Measurements from ENCODE around the gene TOP1. TPM values are rescaled to one million over a fixed set of nuclear protein-coding genes. Genes with fewer than 3 reads are reported as not detected.

The TOP1 gene
- total RNA-seq, 1 experiment from 2014 or later = 144 TPM

DNA sequence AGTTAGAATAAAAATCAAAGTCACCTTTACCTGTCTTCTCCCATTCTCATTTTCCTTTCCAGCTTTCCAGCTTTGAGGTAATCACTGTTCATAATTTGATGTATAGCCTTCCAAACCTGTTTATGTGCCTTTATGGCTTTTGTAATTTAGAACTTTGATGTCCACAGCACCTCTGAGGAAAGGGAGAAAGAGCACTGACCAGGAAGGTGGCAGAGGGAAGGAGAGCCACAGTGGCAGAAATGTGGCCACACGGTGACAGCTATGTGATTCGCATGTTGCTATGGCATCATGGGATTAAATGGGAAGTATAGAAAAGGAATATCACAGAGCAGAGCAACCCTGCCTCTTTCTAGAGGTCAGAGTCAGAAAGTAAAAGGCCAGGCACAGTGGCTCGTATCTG, 57.0 kb downstream of the TOP1 start:
- H3K9me3 Mint-ChIP-seq (ENCODE audit: unreplicated experiment) = no peaks in the 10 kb centered on the region
- Histone ChIP-seq H3K4me1 (no peaks in the 10 kb centered on the region), H3K36me3 (ENCODE audit: control insufficient read depth, insufficient read depth, low read length) (peaks cover 11% of the 10 kb centered on the region), H3K9me3 (no peaks in the 10 kb centered on the region), H3K27me3 (replicated peaks; ENCODE audit: control insufficient read depth, insufficient read depth, low read length) (no peaks in the 10 kb centered on the region), H3K4me3 (ENCODE audit: low read depth, low read length) (no peak overlapping the region)
- H3K27me3 Mint-ChIP-seq (ENCODE audit: insufficient read depth, unreplicated experiment) = no peaks in the 10 kb centered on the region
- DNase-seq = no peak
- ChIA-PET POLR2A (no interaction called here), CTCF (interaction anchor here (0.6 to 3.8 kb wide), 3 partner anchors 10 to 172 kb away, joined by 4 to 24 read pairs (median 8); no protein-coding TSS in a partner anchor)
- H3K27ac Mint-ChIP-seq (ENCODE audit: unreplicated experiment) = no peak overlapping the region
- TF ChIP-seq, protein P1, sequence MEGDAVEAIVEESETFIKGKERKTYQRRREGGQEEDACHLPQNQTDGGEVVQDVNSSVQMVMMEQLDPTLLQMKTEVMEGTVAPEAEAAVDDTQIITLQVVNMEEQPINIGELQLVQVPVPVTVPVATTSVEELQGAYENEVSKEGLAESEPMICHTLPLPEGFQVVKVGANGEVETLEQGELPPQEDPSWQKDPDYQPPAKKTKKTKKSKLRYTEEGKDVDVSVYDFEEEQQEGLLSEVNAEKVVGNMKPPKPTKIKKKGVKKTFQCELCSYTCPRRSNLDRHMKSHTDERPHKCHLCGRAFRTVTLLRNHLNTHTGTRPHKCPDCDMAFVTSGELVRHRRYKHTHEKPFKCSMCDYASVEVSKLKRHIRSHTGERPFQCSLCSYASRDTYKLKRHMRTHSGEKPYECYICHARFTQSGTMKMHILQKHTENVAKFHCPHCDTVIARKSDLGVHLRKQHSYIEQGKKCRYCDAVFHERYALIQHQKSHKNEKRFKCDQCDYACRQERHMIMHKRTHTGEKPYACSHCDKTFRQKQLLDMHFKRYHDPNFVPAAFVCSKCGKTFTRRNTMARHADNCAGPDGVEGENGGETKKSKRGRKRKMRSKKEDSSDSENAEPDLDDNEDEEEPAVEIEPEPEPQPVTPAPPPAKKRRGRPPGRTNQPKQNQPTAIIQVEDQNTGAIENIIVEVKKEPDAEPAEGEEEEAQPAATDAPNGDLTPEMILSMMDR (IDR thresholded peaks at IDR 0.05; ENCODE audit: insufficient read depth in 1 of 2, low read depth in 1 of 2, low read length in 1 of 2, severe bottlenecking in 1 of 2, unreplicated experiment in 1 of 2) = no peak
- H3K36me3 Mint-ChIP-seq (ENCODE audit: insufficient read depth, unreplicated experiment) = peaks cover 89% of the 10 kb centered on the region
- no peak overlapping the region for H3K4me3 Mint-ChIP-seq (ENCODE audit: unreplicated experiment)
- intact Hi-C loops (cut with micrococcal nuclease; ENCODE audit: unreplicated experiment) = no loop called here
- BruUV-seq (replicated peaks) = TSS peak; percentile 9
- H3K4me1 Mint-ChIP-seq (ENCODE audit: low read depth, unreplicated experiment) = peaks cover 7% of the 10 kb centered on the region

DNA sequence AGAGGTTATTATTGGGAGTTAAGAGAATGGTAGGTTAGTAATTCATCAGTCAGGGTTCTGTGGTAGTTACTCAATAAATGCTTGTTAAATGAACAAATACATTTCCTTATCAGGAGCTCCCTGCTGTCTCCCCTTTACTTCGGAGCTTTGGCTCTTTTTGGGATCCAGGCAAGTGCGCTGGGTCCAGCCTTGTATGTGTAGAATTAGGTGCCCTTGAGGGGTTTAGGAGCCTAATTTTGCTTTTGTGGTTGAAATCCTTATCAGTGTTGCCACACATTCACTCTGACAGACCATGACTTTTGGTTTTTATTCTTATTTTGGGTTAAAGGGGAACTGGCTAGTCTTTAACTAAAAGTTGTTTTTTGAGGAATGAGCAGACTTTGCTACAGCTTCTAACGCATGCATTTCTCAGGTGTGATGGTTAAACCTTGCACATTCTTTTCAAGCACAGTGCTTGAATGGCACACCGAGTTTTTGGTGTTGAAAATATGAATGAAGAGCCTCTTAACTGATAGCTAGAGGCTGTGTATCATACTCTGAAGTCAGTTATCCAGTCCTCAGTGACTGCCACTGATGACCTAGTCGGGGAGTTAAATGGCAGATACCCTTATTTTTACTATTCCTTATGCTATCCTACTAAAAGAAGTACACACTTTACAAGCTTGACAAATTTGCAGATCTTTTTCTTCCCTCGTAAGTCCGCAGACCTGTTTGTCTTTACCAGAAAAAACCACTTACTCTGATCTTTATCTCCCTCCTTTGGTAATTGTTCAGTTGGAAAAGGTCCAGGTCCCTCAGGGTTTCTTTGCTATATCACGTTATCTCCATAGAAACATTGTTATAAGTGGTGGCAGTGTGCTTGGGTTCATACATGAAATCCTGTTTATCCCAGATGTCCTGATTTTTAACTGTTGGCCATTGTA, 58.0 kb downstream of the TOP1 start:
- Histone ChIP-seq H3K4me1 (no peaks in the 10 kb centered on the region), H3K27me3 (replicated peaks; ENCODE audit: control insufficient read depth, insufficient read depth, low read length) (no peaks in the 10 kb centered on the region), H3K36me3 (ENCODE audit: control insufficient read depth, insufficient read depth, low read length) (peaks cover 9% of the 10 kb centered on the region), H3K9me3 (no peaks in the 10 kb centered on the region), H3K4me3 (ENCODE audit: low read depth, low read length) (no peak overlapping the region)
- peaks cover 88% of the 10 kb centered on the region for H3K36me3 Mint-ChIP-seq (ENCODE audit: insufficient read depth, unreplicated experiment)
- peaks cover 7% of the 10 kb centered on the region for H3K4me1 Mint-ChIP-seq (ENCODE audit: low read depth, unreplicated experiment)
- H3K27me3 Mint-ChIP-seq (ENCODE audit: insufficient read depth, unreplicated experiment) = no peaks in the 10 kb centered on the region
- intact Hi-C loops (cut with micrococcal nuclease; ENCODE audit: unreplicated experiment) = no loop called here
- ChIA-PET CTCF (interaction anchor here (0.6 to 3.8 kb wide), 4 partner anchors 8 to 96 kb away, joined by 3 to 24 read pairs (median 8); no protein-coding TSS in a partner anchor), POLR2A (no interaction called here)
- no peak overlapping the region for H3K27ac Mint-ChIP-seq (ENCODE audit: unreplicated experiment)
- TF ChIP-seq, protein P1 (IDR thresholded peaks at IDR 0.05; ENCODE audit: insufficient read depth in 1 of 2, low read depth in 1 of 2, low read length in 1 of 2, severe bottlenecking in 1 of 2, unreplicated experiment in 1 of 2) = no peak
- no peak for DNase-seq
- no TSS peak for BruUV-seq (replicated peaks)
- H3K4me3 Mint-ChIP-seq (ENCODE audit: unreplicated experiment) = no peak overlapping the region
- no peaks in the 10 kb centered on the region for H3K9me3 Mint-ChIP-seq (ENCODE audit: unreplicated experiment)

DNA sequence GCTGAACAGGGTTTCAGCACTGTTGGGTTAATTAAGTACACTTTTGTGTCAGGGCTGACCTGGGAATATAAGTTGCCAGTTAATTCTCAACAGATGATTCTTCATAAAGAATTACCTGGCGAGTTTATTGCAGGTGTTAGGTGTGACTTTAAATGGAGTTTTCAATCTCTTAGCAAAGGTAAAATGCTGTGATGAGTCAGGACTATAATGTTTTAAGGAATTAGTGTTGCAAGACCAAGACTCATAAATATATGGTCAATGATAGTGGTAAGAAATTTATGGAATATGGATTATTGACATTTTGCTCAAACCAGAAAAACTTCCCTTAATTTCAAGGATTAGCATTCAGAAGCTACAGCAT, 58.7 kb downstream of the TOP1 start:
- Histone ChIP-seq H3K27me3 (replicated peaks; ENCODE audit: control insufficient read depth, insufficient read depth, low read length) (no peaks in the 10 kb centered on the region), H3K9me3 (no peaks in the 10 kb centered on the region), H3K4me3 (ENCODE audit: low read depth, low read length) (no peak overlapping the region), H3K4me1 (no peaks in the 10 kb centered on the region), H3K36me3 (ENCODE audit: control insufficient read depth, insufficient read depth, low read length) (peaks cover 8% of the 10 kb centered on the region)
- TF ChIP-seq, protein P1 (IDR thresholded peaks at IDR 0.05; ENCODE audit: insufficient read depth in 1 of 2, low read depth in 1 of 2, low read length in 1 of 2, severe bottlenecking in 1 of 2, unreplicated experiment in 1 of 2) = no peak
- no peak for DNase-seq
- Mint-ChIP-seq H3K27ac (ENCODE audit: unreplicated experiment) (no peak overlapping the region), H3K4me1 (ENCODE audit: low read depth, unreplicated experiment) (peaks cover 7% of the 10 kb centered on the region), H3K4me3 (ENCODE audit: unreplicated experiment) (no peak overlapping the region), H3K9me3 (ENCODE audit: unreplicated experiment) (no peaks in the 10 kb centered on the region), H3K36me3 (ENCODE audit: insufficient read depth, unreplicated experiment) (peaks cover 88% of the 10 kb centered on the region), H3K27me3 (ENCODE audit: insufficient read depth, unreplicated experiment) (no peaks in the 10 kb centered on the region)
- intact Hi-C loops (cut with micrococcal nuclease; ENCODE audit: unreplicated experiment) = no loop called here
- no TSS peak for BruUV-seq (replicated peaks)
- CTCF ChIA-PET = interaction anchor here (1.8 to 3.8 kb wide), 3 partner anchors 8 to 96 kb away, joined by 7 to 24 read pairs (median 8); no protein-coding TSS in a partner anchor
- POLR2A ChIA-PET = no interaction called here
